HG03135 (cell line): ENCODE measurements around the gene CCT5.
"Not testable (repeated sequence)": the region's sequence is repeated elsewhere in the genome, so short reads cannot be mapped to it uniquely, and the experiment has no call there.

ENCODE experiments used
- ATAC-seq: cut with Tn5 transposase; IDR thresholded peaks from one replicate; pipeline ENCODE4 v1.9.1; 2021; ENCODE audit warnings: mild to moderate bottlenecking, moderate library complexity; ENCODE audit not compliant: unreplicated experiment

Gene CCT5

DNA sequence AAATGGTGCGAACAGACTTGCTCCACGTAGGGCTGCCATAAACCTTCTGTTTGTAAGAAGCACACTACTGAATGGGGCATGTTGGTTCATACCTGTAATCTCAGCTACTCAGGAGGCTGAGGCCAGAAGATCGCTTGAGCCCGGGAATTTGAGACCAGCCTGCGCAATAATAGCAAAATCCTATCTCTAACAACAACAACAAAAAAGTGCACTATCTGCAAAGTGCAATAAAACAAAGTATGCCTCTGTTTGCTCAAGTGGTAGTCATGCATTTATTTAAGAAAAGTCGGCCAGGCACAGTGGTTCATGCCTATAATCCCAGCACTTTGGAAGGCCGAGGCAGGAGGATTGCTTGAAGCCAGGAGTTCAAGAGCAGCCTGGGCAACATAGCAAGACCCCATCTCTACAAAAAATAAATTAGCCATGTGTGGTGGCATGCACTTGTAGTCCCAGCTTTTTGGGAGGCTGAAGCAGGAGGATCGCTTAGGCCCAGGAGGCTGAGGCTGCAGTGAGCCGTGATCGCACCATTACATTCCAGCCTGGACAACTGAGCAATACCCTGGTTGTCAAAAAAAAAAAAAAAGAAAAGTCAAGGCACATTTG is 5.6 kb upstream of the CCT5 start:
- ATAC-seq = no peak

GRCh38 chr5:10246761-10247160 is 3.3 kb upstream of the CCT5 start:
- no peak for ATAC-seq

DNA sequence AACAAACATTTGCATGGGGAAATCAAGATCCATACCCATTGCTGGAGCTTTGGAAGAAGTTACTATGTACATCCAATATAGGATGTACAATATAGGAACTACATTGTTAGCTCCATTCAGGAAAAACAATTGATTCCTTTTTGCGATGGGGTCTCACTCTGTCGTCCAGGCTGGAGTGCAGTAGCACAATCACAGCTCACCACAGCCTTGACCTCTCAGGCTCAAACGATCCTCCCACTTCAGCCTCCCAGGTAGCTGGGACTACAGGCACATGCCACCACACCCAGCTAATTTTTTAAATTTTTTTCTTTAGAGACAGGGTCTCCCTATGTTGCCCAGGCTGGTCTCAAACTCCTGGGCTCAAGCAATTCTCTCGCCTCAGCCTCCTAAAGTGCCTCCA is 2.9 kb upstream of the CCT5 start:
- not testable (repeated sequence) for ATAC-seq

DNA sequence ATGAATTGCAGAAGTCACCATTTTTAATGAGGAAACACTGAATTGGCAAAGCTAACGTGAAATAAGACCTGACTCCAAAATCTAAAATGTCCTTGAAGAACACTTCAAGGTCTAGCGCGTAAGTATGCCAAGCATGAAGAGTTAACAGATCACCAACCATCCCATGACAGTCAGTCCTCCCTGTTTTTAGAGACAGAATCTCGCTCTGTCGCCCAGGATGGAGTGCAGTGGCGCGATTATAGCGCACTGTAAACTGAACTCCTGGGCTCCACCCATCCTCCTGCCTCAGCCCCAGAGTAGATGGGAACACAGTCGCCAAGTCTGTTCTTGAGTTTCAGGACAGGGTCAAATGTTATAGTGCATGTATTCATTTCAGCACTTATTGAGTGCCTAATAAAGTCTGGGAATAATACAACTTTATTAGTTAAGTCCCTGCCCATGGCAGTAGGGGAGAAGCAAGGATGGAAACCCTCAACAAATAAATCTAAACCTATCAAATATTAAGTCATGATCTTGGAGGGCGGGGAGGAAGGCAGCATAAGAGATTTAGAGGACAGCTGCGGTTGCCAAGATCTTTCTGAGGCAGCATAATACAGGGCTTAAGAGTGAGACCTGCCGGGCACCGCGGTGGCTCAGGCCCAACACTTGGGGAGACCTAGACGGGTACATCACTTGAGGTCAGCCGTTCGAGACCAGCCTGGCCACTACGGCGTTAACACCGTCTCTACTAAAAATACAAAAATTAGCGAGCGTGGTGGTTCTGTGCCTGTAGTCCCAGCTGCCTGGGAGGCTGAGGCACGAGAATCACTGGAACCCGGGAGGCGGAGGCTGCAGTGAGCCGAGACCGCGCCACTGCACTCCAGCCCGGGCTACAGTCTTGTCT is 1.5 kb upstream of the CCT5 start:
- no peak for ATAC-seq

DNA sequence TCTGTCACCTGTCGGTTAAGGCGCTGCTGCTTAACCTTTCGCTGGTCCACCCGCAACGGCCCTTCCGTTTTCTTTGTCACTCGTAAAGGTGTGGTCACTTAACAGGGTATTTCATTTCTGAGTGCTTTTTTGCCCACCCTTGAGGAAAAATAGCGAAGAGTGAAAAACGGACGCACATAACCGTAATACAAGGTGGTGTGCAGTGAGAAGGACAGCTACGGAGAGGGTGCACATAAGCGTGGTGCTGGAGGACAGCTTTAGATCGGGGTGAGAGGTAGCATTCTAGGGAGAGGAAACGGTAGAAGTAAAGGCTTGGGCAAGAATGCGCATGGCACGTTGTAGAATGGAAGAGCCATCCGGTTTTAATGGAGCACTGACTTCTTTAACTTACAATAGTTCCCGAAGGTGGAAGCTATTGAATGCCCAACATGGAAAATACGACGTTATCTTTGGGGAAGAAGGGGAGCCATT is 761 bp downstream of the CCT5 start:
- peak; percentile 9 for ATAC-seq

GRCh38 chr5:10251405-10251804 is 1.3 kb downstream of the CCT5 start:
- no peak for ATAC-seq

GRCh38 chr5:10253390-10253789 is 3.3 kb downstream of the CCT5 start:
- ATAC-seq = no peak

DNA sequence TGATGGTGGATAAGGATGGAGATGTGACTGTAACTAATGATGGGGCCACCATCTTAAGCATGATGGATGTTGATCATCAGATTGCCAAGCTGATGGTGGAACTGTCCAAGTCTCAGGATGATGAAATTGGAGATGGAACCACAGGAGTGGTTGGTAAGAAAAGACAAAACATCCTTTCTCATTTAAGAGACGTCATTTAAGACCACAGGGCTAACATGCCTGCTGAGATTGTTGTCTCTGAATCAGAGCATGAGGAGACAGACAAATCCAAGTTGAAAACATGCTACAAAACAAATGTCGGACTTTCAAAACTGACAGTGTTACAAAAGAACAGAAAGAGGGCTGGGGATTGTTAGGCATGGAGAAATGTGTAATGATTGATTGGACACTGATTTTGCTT is 4.6 kb downstream of the CCT5 start:
- no peak for ATAC-seq

DNA sequence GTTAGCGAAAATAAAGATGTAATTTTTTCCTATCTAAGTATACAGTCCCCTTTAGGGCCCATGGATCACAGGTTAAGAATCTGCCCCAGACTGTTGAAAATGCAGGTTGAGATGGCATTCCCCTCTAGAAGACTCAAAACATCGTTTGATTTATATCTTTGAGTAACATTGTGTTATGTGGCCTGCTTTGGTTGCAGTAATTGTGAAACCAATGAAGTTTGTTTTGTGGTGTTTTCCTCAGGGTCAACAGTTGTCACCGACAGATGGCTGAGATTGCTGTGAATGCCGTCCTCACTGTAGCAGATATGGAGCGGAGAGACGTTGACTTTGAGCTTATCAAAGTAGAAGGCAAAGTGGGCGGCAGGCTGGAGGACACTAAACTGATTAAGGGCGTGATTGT is 7.8 kb downstream of the CCT5 start:
- ATAC-seq = no peak

- ATAC-seq = no peak
Observed at GRCh38 chr5:10259899-10260298, 9.8 kb downstream of the CCT5 start.

DNA sequence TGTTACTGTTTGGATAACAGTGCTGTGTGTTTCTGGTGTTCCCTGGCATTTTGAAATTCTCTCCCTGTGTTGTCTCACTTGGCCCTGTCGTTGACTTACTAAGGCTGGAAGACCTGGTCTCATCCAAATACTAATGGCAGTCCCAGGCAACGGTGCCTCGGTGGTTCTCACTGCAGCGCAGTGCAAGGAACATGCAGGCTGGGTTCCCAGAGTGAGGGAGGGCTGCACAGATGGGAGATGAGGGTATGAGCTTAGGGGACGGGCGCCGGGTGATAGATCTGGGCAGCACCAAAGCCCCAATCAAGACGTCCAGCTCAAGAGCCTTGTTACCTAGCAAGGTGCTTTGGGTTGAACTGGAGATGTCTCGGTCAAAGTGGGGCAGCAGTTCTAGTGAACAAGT is 11.0 kb downstream of the CCT5 start:
- ATAC-seq = no peak

DNA sequence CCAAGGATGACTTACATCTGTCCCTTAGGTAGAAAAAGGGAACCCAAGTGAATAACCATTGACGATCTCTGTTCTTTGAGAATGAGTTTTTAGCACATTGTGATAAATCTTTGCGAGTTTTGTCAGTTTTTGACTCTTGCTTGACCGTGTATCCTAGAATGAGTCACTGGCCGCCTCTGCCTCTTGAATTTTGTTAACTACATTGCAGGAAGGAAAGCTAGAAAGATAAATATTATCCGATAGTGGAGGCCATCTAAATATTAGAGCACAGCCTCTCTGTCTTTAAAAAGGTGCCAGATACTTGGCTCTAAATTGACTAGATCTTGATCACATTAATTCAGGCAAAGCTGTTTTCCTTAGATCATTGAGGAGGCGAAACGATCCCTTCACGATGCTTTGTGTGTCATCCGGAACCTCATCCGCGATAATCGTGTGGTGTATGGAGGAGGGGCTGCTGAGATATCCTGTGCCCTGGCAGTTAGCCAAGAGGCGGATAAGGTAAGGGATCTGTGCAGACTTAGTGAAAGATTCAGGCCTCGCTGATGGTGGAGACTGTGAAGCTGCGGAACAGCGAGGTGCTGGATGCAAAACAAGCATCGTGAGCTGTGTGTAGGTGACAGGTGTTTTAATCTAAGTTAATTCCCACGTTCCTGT is 12.2 kb downstream of the CCT5 start:
- no peak for ATAC-seq

DNA sequence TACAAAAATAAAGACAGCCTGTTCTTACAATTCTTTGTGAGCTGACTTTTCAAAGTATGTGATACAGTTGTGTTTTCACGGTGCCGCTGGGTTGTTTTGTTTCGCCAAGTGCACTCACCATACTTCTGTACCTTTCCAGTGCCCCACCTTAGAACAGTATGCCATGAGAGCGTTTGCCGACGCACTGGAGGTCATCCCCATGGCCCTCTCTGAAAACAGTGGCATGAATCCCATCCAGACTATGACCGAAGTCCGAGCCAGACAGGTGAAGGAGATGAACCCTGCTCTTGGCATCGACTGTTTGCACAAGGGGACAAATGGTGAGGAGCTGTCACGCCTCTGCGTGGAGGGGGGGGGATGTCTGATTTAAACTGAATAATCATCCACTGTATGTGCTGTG is 12.9 kb downstream of the CCT5 start:
- no peak for ATAC-seq

- ATAC-seq = no peak
Observed at GRCh38 chr5:10264604-10265003, 14.5 kb downstream of the CCT5 start.

DNA sequence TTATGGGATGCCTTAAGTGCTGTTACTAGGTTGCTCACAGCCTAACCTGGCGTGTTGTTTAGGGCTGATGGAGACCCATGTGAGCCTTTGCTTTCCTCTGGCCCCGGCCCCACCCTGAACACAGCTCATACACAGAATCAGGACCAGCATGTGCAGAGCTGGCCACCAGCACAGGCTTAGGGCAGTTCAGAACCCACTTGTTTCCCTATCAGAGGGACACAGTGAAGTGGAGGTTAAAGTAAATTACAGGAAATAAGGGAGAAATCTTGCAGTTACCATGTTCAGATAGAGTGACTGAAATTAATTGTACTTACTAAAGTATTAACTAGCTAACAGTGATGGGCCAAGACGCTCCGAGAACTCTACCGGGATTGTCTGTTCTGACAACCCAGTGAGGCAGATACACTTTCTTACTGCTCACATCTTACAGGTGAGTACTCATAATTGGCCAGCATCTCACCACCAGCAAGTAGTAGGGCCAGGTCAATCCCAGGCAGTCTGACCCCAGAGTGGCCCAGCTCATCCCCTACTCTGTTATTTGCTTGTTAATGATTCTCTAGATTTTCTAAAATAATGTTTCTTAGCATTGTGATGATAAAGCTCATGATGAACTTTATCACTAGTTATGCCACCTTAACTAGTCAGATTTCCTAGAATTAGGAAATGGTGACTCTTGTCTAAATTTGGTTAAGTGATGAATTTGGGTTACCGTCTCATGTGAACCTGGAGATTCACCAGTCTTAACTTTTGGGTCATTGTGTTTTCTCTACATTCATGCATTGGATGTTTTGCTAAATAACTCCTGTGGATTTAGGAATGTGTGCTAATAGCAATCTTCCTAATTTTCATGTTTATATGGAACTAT is 15.4 kb downstream of the CCT5 start:
- ATAC-seq = no peak

DNA sequence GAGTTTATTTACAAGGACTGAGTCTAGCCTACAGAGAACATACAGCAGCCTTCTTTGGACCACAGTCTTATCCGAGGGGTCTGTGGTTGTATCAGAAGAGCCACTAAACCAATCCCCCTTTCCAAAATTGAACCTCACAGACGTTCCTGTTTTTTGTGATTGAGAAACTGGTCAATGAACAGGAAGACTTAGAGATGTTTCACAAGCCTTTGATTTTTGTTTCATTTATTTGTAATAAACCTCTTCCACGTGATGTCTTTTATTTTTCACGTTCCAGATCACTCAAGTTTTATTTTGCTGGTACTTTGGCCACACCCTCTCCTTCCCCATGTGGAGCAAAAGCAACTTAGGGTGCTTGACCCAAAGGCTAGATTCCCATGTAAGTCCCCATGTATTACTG is 16.1 kb downstream of the CCT5 start:
- no peak for ATAC-seq

- no peak for ATAC-seq
Observed at GRCh38 chr5:10266839-10267238, 16.8 kb downstream of the CCT5 start.

GRCh38 chr5:10268100-10268499 is 18.0 kb downstream of the CCT5 start:
- no peak for ATAC-seq

DNA sequence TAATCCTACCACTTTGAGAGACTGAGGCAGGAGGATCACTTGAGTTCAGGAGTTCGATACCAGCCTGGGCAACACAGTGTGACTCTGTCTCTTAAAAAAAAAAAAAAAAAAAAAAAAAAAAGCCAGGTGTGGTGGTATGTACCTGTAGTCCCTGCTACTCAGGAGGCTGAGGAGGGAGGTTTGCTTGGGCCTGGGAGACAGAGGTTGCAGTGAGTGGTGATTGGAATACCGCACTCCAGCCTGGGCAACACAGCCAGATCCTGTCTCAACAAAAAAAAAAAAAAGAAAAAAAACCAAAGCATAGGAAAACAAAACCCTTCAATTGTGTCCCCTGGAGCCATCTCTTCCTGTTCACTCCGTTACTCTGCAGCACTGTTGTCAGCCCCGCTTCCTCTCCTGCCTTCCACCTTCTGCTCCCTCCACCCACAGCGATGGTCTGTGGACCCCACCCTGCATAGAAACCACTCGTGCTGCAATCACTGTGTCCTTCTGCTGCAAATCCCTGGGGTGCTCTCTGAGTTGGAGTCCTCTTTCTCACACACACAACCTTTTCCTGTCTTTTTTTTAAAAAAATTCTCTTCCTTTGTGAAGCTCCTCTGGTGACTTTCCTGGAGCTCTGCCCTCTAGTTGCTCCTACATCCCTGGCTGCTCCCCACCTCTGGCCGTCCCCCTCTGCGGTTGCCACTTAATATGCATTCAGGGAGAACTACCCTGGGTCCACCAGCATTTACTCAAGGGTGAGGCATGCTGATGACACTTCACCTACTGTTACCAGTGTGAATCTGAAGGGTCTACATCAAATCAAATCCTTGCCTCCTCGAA is 22.2 kb downstream of the CCT5 start:
- ATAC-seq = no peak

- not testable (repeated sequence) for ATAC-seq
Observed at GRCh38 chr5:10272875-10273209, 22.8 kb downstream of the CCT5 start.
